HAP-1 (cell line): ENCODE results near the gene RCAN3.
"Not testable (repeated sequence)": the region's sequence is repeated elsewhere in the genome, so short reads cannot be mapped to it uniquely, and the experiment has no call there.

Experiments used
- DNase-seq, 2 experiments: peaks; one replicate each; pipeline ENCODE4 v3.0.0-alpha.2; 2016 to 2020; ENCODE audit warnings: low spot score in 2 of 2
- H3K27me3 ChIP-seq: fragments of 250-450 bp; sonication (Bioruptor Pico); 2 replicates; pipeline ENCODE4 v1.5.1; 2020; ENCODE audit warnings: low read depth, mild to moderate bottlenecking, moderate library complexity
- H3K36me3 ChIP-seq: fragments of 250-450 bp; sonication (Bioruptor Pico); replicated peaks from 2 replicates; pipeline ENCODE4 v1.5.1; 2020; ENCODE audit warnings: mild to moderate bottlenecking
- H3K4me1 ChIP-seq: fragments of 250-450 bp; sonication (Bioruptor Pico); 2 replicates; pipeline ENCODE4 v1.5.1; 2020; ENCODE audit warnings: mild to moderate bottlenecking
- H3K4me3 ChIP-seq: fragments of 250-450 bp; sonication (Bioruptor Pico); 2 replicates; pipeline ENCODE4 v1.5.1; 2020; ENCODE audit warnings: mild to moderate bottlenecking, moderate library complexity
- H3K9me3 ChIP-seq: fragments of 250-450 bp; sonication (Bioruptor Pico); 2 replicates; pipeline ENCODE4 v1.5.1; 2020; ENCODE audit warnings: mild to moderate bottlenecking, moderate library complexity
- in situ Hi-C: fragments of 300-500 bp; cut with MboI; formaldehyde crosslinking; loops from 3 replicates; pipeline ENCODE4 v1.14.3; 2020; ENCODE audit warnings: low sequenced_read_pairs, inconsistent platforms, mixed read lengths

RCAN3 gene

DNA sequence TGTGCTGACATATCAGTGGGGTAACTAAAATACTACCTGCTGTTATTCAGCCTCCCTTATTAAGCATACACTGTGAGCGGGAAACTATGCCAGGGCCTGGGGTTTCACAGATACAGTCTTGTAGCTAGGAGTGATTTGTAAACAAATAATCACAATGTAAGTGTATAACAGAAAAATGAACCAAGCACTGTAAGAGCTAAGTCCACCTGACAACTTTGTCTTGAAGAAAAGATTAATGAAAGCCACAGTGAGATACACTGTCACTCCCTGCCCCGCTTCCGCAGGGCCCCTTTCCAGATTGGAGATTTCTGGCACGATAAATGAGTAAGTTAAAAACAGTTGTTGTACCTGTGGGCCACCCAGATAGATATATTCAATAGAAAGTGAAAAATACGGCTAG lies 4.8 kb downstream of the RCAN3 start:
- H3K4me1 ChIP-seq = peaks cover 5% of the 10 kb centered on the region
- H3K9me3 ChIP-seq = no peaks in the 10 kb centered on the region
- in situ Hi-C loops = no loop called here
- H3K27me3 ChIP-seq = no peaks in the 10 kb centered on the region
- no peak overlapping the region for H3K4me3 ChIP-seq
- H3K36me3 ChIP-seq = no peaks in the 10 kb centered on the region
- no peak for DNase-seq

DNA sequence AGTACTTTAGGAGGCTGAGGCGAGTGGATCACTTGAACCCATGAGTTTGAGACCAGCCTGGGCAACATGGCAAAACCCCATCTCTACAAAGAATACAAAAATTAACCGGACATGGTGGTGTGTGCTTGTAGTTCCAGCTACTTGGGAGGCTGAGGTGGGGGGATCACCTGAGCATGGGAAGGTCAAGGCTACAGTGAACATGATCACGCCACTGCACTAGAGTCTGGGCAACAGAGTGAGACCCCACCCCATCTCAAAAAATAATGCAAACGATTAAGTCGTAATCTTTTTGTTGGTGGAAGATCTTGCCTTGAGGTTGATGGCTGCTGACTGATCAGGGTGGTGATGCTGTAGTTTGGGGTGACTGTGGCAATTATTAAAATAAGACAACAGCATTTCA lies 6.3 kb downstream of the RCAN3 start:
- H3K36me3 ChIP-seq = no peaks in the 10 kb centered on the region
- no peak overlapping the region for H3K4me3 ChIP-seq
- peaks cover under 1% of the 10 kb centered on the region for H3K4me1 ChIP-seq
- in situ Hi-C loops = no loop called here
- no peaks in the 10 kb centered on the region for H3K27me3 ChIP-seq
- DNase-seq = no peak
- H3K9me3 ChIP-seq = no peaks in the 10 kb centered on the region

DNA sequence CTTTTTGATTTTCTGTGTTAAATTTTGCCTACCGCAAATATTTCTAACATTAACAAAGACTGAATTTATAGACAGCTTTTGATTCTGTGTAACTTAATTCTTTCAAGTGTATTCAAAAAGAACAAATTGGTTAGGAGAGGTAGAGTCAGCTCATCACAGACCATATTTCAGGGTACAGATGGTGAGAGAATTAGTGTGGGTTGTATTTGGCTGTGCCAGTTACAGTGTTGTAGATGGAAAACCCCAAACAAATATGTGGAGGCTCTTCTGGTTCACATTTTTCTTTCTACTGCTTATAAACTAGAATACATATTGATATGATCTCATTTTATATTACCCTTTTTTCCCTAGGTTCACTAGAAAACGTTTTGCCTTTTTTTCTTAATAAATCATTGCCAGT lies 11.1 kb downstream of the RCAN3 start:
- H3K27me3 ChIP-seq = no peaks in the 10 kb centered on the region
- H3K9me3 ChIP-seq = no peaks in the 10 kb centered on the region
- no peak for DNase-seq
- in situ Hi-C loops = no loop called here
- H3K36me3 ChIP-seq = no peaks in the 10 kb centered on the region
- H3K4me3 ChIP-seq = no peak overlapping the region
- H3K4me1 ChIP-seq = peaks cover 11% of the 10 kb centered on the region

DNA sequence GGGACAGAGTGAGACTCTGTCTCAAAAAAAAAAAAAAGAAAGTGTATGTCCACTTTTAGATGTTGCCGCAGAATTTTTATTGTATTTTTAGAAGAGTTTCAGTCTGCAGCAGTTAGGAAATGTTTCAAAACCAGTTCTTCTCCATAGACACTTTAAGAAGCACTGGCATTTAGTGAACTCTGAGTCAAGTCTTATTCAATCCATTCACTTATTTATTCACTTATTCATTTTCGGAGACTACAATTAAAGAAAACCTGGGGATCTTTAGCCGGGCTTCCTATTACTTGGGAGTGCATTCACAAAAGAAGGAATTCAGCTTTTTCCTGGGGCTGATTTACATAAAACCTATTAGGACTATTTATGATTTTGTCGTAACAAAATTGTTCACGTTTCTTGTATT lies 12.3 kb downstream of the RCAN3 start:
- Histone ChIP-seq H3K4me3 (no peak overlapping the region), H3K27me3 (no peaks in the 10 kb centered on the region), H3K9me3 (no peaks in the 10 kb centered on the region), H3K36me3 (no peaks in the 10 kb centered on the region), H3K4me1 (peaks cover 11% of the 10 kb centered on the region)
- DNase-seq = no peak
- in situ Hi-C loops = no loop called here

DNA sequence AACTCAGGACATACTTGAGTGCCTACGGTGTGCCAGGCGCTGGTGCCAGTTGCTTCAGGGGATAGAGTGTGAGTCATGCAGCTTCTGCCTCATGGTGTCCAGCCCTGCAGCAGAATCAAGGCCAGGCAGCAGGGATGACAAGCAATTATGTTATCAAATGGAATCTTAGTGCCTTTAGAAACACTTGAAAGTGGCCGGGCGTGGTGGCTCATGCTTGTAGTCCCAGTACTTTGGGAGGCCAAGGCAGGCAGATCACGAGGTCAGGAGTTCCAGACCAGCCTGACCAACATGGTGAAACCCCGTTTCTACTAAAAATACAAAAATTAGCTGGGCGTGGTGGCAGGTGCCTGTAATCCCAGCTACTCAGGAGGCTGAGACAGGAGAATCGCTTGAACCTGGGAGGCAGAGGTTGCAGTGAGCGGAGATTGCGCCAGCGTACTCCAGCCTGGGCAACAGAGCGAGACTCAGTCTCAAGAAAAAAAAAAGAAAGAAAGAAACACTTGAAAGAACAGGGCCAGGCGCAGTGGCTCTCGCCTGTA lies 13.1 kb downstream of the RCAN3 start:
- H3K27me3 ChIP-seq, H3K9me3 ChIP-seq, H3K4me3 ChIP-seq, H3K36me3 ChIP-seq, in situ Hi-C loops, DNase-seq: not testable (repeated sequence)
- peaks cover 11% of the 10 kb centered on the region for H3K4me1 ChIP-seq

DNA sequence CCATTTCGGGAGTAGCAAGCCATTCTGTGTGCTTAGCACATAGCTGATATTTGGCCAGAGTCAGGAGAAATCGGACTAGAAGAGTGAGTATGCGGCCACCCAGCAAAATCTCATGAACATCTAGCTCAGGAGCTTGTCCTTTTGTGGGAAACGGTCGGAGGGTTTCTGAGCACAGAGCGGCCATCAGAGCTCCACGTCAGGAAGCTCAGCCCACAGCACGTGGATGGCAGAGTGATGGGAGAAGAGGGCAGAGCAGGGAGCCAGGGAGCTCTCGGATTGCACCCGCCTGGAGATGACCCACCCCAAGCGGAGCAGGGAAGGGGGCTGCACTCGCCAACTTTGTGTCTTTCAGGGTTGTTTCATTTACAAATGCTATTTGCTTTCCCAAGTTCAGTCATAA lies 13.9 kb downstream of the RCAN3 start:
- no peak for DNase-seq
- Histone ChIP-seq H3K4me3 (no peak overlapping the region), H3K9me3 (no peaks in the 10 kb centered on the region), H3K4me1 (peaks cover 11% of the 10 kb centered on the region), H3K27me3 (no peaks in the 10 kb centered on the region), H3K36me3 (no peaks in the 10 kb centered on the region)
- in situ Hi-C loops = no loop called here

DNA sequence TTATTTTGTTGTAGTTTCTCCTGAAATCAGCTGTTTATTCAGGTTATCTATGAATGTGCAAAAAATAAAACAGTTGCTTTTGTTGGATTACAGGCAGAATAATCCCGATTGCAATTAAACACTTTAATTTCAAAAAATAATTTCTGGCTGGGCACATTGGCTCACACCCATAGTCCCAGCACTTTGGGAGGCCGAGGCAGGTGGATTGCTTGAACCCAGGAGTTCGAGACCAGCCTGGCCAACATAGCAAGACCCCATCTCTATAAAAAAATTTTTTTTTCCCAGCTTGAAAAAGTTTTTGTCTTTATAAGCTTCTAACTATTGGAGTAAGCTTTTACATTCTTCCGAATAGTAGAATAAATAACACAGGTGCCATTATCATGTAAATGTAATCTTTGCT lies 15.3 kb downstream of the RCAN3 start:
- H3K27me3 ChIP-seq = no peaks in the 10 kb centered on the region
- no peaks in the 10 kb centered on the region for H3K36me3 ChIP-seq
- H3K4me1 ChIP-seq = peaks cover 11% of the 10 kb centered on the region
- in situ Hi-C loops = no loop called here
- H3K9me3 ChIP-seq = no peaks in the 10 kb centered on the region
- H3K4me3 ChIP-seq = no peak overlapping the region
- DNase-seq = no peak

DNA sequence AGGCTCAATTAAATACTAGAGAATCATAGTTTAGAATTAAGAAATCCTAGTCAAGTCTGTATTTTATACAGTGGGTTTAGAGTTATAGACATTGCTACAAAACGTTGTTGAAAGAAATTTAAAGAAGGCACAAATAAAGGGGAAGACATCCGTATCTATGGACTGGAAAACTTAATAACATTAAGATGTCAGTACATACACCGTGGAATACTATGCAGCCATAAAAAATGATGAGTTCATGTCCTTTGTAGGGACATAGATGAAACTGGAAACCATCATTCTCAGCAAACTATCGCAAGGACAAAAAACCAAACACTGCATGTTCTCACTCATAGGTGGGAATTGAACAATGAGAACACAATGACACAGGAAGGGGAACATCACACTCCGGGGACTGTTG lies 17.6 kb downstream of the RCAN3 start:
- H3K9me3 ChIP-seq, in situ Hi-C loops, H3K36me3 ChIP-seq, H3K27me3 ChIP-seq, DNase-seq, H3K4me3 ChIP-seq, H3K4me1 ChIP-seq: not testable (repeated sequence)

DNA sequence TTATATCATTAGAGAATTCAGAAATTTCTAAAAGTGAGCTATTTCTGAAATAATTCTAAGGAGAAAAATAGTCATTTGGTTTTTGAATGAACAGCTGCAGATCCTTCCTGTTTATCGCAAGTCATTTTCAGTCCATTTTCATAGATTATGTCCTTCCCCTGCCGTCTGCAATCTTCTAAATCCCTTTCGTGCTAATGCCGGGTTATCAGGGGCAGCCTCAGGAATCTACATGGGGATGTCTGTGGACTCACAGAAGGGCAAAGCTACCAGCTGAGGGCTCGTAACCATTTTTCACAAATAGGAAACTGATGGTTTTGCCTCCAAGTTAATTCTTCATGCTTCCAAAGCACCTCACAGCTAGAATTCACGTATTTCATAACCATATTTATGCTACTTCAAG lies 23.0 kb downstream of the RCAN3 start:
- H3K4me1 ChIP-seq = no peaks in the 10 kb centered on the region
- DNase-seq = no peak
- no peaks in the 10 kb centered on the region for H3K27me3 ChIP-seq
- no peak overlapping the region for H3K4me3 ChIP-seq
- in situ Hi-C loops = no loop called here
- no peaks in the 10 kb centered on the region for H3K36me3 ChIP-seq
- no peaks in the 10 kb centered on the region for H3K9me3 ChIP-seq

DNA sequence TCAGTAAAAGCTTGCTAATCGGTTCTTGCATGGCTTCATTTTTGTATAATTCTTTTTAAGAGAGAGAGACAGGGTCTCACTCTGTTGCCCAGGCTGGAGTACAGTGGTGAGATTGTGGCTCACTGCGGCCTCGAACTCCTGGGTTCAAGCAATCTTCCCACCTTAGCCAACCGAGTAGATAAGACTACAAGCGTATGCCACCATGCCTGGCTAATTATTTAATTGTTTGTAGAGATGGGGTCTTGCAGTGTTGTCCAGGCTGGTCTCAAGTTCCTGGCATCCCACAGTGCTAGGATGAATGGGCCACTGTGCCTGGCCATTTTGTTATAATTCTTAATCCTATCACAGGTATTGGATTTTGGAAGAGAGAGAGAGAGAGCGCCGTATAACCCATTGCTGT lies 23.4 kb downstream of the RCAN3 start:
- in situ Hi-C loops = no loop called here
- Histone ChIP-seq H3K4me3 (no peak overlapping the region), H3K9me3 (no peaks in the 10 kb centered on the region), H3K4me1 (no peaks in the 10 kb centered on the region), H3K36me3 (no peaks in the 10 kb centered on the region), H3K27me3 (no peaks in the 10 kb centered on the region)
- no peak for DNase-seq

DNA sequence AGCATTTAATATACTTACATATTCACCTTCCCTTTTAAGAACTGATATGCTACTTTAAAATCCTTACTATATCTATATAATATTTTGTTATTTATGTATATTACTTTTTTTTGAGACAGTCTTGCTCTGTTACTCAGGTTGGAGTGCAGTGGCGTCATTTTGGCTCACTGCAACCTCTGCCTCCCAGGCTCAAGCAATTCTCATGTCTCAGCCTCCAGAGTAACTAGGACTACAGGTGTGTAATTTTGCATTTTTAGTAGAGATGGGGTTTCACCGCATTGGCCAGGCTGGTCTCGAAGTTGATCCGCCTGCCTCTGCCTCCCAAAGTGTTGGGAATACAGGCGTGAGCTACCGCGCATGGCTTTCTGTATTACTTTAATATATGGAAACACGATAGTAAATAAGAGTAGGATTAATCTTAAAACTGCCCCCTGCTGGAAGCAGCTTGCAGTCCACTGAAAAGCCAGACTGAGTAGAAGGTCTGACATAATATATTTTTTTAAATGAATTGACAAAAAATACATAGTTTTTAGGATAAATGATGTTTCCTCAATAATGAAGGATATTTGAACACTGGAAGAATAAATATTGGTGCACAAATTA lies 24.4 kb downstream of the RCAN3 start:
- DNase-seq = peak; percentile 35 to 55
- no peaks in the 10 kb centered on the region for H3K9me3 ChIP-seq
- in situ Hi-C loops = no loop called here
- no peaks in the 10 kb centered on the region for H3K36me3 ChIP-seq
- H3K4me3 ChIP-seq = no peak overlapping the region
- H3K27me3 ChIP-seq = no peaks in the 10 kb centered on the region
- no peaks in the 10 kb centered on the region for H3K4me1 ChIP-seq

DNA sequence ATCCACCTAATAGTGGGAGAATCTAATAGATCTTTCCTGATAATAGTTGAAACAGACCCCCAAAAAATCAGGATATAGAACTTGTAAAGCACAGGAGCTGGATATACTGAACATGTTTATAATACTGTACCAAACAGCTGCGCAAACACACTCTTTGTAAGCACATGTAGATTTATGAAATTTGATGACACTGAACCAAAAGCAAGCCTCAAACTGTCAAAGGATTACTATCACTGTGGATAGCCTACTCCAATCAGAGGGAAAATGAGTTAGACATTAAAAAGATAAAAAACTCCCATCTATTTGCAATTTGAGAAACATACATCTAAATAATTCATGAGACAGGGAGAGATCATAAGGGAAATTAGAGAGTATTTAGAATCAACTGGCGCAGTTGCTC lies 26.1 kb downstream of the RCAN3 start:
- Histone ChIP-seq H3K4me1 (no peaks in the 10 kb centered on the region), H3K36me3 (peaks cover under 1% of the 10 kb centered on the region), H3K27me3 (no peaks in the 10 kb centered on the region), H3K4me3 (no peak overlapping the region), H3K9me3 (no peaks in the 10 kb centered on the region)
- DNase-seq = no peak
- in situ Hi-C loops = no loop called here

DNA sequence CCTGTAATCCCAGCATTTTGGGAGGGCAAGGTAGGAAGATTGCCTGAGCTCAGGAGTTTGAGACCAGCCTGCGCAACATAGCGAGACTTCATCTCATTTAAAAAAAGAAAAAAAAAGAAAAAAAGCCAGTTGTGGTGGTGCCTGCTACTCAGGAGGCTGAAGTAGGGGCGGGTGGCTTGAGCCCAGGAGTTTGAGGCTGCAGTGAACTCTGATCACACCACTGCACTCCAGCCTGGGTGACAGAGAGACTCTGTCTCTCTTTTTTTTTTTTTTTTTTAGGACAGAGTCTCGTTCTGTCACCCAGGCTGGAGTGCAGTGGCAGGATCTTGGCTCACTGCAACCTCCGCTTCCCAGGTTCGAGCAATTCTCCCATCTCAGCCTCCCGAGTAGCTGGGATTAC lies 26.7 kb downstream of the RCAN3 start:
- in situ Hi-C loops, H3K4me3 ChIP-seq: not testable (repeated sequence)

DNA sequence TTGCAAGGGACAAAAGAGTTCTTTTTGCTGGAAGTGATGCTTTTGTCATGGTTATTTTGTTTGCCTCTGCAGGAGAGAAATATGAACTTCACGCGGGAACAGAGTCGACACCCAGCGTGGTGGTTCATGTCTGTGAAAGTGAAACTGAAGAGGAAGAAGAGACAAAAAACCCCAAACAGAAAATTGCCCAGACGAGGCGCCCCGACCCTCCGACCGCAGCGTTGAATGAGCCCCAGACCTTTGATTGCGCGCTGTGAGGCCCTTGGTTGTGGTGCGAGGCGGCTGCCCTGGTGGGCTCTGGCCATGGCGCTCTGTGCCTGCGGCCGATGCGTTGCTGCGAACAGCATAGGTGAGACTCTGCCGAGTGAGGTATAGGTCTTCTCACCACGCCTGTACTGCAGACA lies 32.4 kb downstream of the RCAN3 start:
- in situ Hi-C loops = no loop called here
- peak; percentile 65 to 84 for DNase-seq
- H3K4me3 ChIP-seq = no peak overlapping the region; the same call in 1 of the 2 replicates

More for the DNA sequence above, 26.7 kb downstream of the RCAN3 start:
- H3K27me3 ChIP-seq, H3K4me1 ChIP-seq, H3K9me3 ChIP-seq, DNase-seq, H3K36me3 ChIP-seq: not testable (repeated sequence)

DNA sequence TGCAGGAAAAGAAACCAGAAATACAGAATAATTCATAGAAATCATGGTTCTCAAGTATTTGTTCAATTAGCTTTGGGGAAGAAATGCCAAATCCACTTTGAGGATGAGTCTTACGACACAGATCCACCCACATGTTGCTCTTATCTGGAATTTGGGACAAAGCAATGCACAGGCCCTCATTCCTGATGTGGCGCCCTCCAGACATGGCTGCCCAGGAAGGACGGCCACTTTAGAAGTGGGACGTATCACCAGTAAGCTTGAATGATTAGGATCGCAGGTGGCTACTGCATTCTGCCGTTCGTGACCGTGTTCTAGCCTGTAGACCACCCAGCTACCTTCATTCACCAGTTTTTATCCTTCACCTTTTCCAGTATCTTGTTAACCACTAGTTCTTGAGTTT lies 33.1 kb downstream of the RCAN3 start:
- Histone ChIP-seq H3K4me3 (no peak overlapping the region), H3K36me3 (peaks cover 3% of the 10 kb centered on the region), H3K4me1 (peaks cover 40% of the 10 kb centered on the region), H3K27me3 (no peaks in the 10 kb centered on the region), H3K9me3 (no peaks in the 10 kb centered on the region)
- DNase-seq = no peak
- in situ Hi-C loops = no loop called here

More for the DNA sequence above, 32.4 kb downstream of the RCAN3 start:
- Histone ChIP-seq H3K36me3 (peaks cover 3% of the 10 kb centered on the region), H3K9me3 (no peaks in the 10 kb centered on the region), H3K4me1 (peaks cover 32% of the 10 kb centered on the region), H3K27me3 (no peaks in the 10 kb centered on the region)
